HUES48 (cell line): Measurements from ENCODE around the gene HYOU1.
"Not testable (repeated sequence)": the region's sequence is repeated elsewhere in the genome, so short reads cannot be mapped to it uniquely, and the experiment has no call there.

Source experiments
- H3K27ac ChIP-seq: one replicate; pipeline ENCODE4 v1.7.0; 2013; ENCODE audit warnings: low read depth, low read length, inconsistent platforms
- H3K27me3 ChIP-seq: 2 replicates; pipeline ENCODE4 v1.6.1; 2013; ENCODE audit warnings: mild to moderate bottlenecking, low read length; ENCODE audit not compliant: control insufficient read depth, insufficient read depth
- H3K36me3 ChIP-seq: 2 replicates; pipeline ENCODE4 v1.6.1; 2013; ENCODE audit warnings: low read length; ENCODE audit not compliant: control insufficient read depth, insufficient read depth
- H3K4me1 ChIP-seq: 2 replicates; pipeline ENCODE4 v1.6.1; 2013; ENCODE audit warnings: mild to moderate bottlenecking, low read length; ENCODE audit not compliant: control insufficient read depth, insufficient read depth
- H3K4me3 ChIP-seq: 2 replicates; pipeline ENCODE4 v1.5.1; 2013; ENCODE audit warnings: mild to moderate bottlenecking, low read depth, low read length
- H3K9ac ChIP-seq: 2 replicates; pipeline ENCODE4 v1.6.1; 2013; ENCODE audit warnings: mild to moderate bottlenecking, low read depth, low read length, moderate library complexity
- H3K9me3 ChIP-seq: 2 replicates; pipeline ENCODE4 v1.6.1; 2013; ENCODE audit warnings: low read length; ENCODE audit not compliant: control insufficient read depth, insufficient read depth

The HYOU1 gene

GRCh38 chr11:119017377-119017776, 39.6 kb downstream of the HYOU1 start:
- not testable (repeated sequence) for H3K4me1 ChIP-seq, H3K9me3 ChIP-seq, H3K27me3 ChIP-seq
- H3K4me3 ChIP-seq = peak overlapping the region; percentile 98
- peak overlapping the region; percentile 98 for H3K27ac ChIP-seq
- H3K36me3 ChIP-seq = peaks cover 64% of the 10 kb centered on the region
- peak overlapping the region; percentile 94 for H3K9ac ChIP-seq

- H3K9me3 ChIP-seq = no peaks in the 10 kb centered on the region
- peaks cover 8% of the 10 kb centered on the region; the same call in 1 of the 2 replicates for H3K4me1 ChIP-seq
- H3K9ac ChIP-seq = peak overlapping the region; percentile 23; the same call in 1 of the 2 replicates
- H3K27ac ChIP-seq = peak overlapping the region; percentile 98
- H3K36me3 ChIP-seq = peaks cover 62% of the 10 kb centered on the region
- H3K4me3 ChIP-seq = peak overlapping the region; percentile 98
- no peaks in the 10 kb centered on the region for H3K27me3 ChIP-seq
Measured at GRCh38 chr11:119016216-119017009, 40.6 kb downstream of the HYOU1 start.

DNA sequence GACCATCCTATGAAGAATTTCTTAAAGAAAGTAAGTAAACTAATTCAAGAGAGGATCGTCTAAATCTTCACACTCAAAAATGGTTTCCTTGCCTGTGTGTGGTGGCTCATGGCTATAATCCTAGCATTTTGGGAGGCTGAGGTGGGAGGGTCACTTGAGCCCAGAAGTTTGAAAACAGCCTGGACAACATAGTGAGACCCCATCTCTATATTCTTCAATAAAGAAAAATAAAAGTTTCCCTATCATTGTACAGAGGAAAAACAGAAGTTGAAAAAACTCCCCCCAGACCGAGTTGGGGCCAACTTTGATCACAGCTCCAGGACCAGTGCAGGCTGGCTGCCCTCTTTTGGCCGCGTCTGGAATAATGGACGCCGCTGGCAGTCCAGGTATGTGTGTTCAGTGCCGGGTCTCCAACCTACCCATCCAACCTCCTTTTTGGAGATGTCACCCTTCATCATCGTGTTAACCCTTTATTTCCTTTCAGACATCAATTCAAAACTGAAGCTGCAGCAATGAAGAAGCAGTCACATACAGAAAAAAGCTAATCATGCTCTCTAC, 41.9 kb downstream of the HYOU1 start:
- Histone ChIP-seq H3K9me3 (no peaks in the 10 kb centered on the region), H3K36me3 (peaks cover 68% of the 10 kb centered on the region), H3K4me1 (peaks cover 8% of the 10 kb centered on the region; the same call in 1 of the 2 replicates), H3K4me3 (no peak overlapping the region), H3K9ac (no peak overlapping the region), H3K27ac (no peak overlapping the region), H3K27me3 (no peaks in the 10 kb centered on the region)

DNA sequence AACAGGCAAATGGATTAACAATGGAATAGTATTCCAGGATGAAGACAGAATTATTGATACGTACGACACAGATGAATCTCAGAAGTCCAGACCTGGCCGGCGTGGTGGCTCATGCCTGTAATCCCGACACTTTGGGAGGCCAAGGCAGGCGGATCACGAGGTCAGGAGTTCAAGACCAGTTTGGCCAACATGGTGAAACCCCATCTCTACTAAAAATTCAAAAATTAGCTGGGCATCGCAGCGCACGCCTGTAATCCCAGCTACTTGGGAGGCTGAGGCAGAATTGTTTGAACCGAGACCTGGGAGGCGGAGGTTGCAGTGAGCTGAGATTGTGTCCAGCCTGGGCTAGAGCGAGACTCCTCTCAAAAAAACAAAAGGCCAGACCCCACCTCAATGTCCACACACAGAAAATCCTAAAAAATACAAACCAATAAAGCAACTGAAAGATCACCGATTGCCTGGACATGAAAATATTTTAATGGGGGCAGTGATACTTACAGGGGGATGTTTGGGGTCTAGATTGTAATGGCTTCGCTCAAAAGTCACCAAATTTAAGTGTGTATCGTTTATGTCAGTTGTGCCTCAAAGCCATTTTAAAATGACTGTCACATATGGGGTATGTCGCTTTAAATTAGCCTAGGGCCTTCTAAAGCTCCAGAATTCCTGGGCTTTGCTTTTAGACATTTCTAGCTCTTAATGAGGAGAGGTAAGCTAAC, 42.6 kb downstream of the HYOU1 start:
- Histone ChIP-seq H3K27ac (no peak overlapping the region), H3K4me3 (no peak overlapping the region), H3K9ac (no peak overlapping the region), H3K36me3 (peaks cover 72% of the 10 kb centered on the region), H3K9me3 (no peaks in the 10 kb centered on the region), H3K4me1 (0 out of 2 replicates have a peak, but pooled peaks cover 5% of the 10 kb centered on the region), H3K27me3 (no peaks in the 10 kb centered on the region)

DNA sequence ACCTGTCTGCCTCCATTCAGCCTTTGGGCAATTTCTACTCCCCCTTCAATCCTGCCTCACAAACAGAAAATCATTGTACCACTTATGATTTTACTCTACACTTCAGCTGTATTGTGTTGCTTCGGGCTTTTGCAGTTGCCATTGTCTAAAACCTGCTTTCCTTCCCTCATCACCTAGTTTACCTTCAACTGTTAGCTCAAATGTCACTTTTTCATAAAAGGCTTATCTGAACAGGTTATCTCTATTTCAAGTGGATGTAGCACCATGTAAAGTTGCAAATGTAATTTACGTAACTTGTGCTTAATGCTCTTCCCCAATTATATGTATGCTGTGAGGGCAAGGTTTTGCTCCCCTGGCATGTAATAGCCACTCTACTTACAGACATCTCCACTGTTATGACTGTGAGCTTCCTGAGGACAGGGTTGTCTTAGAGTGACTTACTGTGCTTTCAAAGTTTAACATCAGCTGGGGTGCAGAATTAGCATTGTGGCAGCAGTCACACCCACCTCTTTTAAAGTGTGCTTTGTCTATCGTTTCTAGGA, 44.3 kb downstream of the HYOU1 start:
- no peaks in the 10 kb centered on the region for H3K9me3 ChIP-seq
- H3K4me3 ChIP-seq = no peak overlapping the region
- peaks cover 84% of the 10 kb centered on the region for H3K36me3 ChIP-seq
- H3K27ac ChIP-seq = peak overlapping the region; percentile 2
- H3K4me1 ChIP-seq = 0 out of 2 replicates have a peak, but pooled peaks cover 5% of the 10 kb centered on the region
- H3K9ac ChIP-seq = no peak overlapping the region
- no peaks in the 10 kb centered on the region for H3K27me3 ChIP-seq

- H3K9ac ChIP-seq = no peak overlapping the region
- no peak overlapping the region for H3K4me3 ChIP-seq
- H3K4me1 ChIP-seq = 0 out of 2 replicates have a peak, but pooled peaks cover under 1% of the 10 kb centered on the region
- H3K36me3 ChIP-seq = peaks cover 85% of the 10 kb centered on the region
- H3K27me3 ChIP-seq = no peaks in the 10 kb centered on the region
- H3K9me3 ChIP-seq = no peaks in the 10 kb centered on the region
- no peak overlapping the region for H3K27ac ChIP-seq
Measured at GRCh38 chr11:119011476-119012053, 45.4 kb downstream of the HYOU1 start.

DNA sequence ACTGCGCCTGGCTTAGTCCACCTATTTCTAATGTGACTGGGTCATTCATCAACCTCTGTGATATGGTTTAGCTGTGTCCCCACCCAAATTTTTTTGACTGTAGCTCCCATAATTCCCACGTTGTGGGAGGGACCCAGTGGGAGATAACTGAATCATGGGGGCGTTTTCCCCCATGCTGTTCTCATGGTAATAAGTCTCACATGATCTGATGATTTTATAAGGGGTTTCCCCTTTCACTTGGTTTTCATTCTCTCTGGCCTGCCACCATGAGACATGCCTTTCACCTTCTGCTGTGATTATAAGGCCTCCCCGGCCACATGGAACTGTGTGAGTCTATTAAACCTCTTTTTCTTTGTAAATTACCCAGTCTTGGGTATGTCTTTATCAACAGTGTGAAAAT, 50.3 kb downstream of the HYOU1 start:
- Histone ChIP-seq H3K36me3 (peaks cover 77% of the 10 kb centered on the region), H3K27ac (no peak overlapping the region)

DNA sequence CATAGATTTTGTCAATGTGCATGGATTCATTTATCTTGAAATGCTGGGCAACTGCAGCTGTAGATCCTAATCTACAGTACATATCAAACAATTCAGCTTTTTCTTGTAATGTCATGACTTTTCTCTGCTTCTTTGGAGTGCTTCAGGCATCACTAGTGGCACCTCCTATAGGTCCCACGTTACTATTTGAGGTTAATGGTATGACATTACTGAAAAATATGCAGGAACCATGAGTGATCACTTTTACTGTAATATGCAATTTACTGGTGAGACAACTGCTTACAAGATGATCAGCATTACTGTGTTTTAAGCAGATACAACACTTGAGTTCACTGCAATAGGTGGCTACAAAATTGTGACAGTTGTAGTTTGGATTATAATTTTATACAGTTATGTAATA, 56.1 kb downstream of the HYOU1 start:
- Histone ChIP-seq H3K4me1 (peaks cover 10% of the 10 kb centered on the region; the same call in 1 of the 2 replicates), H3K36me3 (peaks cover 53% of the 10 kb centered on the region), H3K27me3 (no peaks in the 10 kb centered on the region), H3K9ac (no peak overlapping the region), H3K9me3 (no peaks in the 10 kb centered on the region), H3K27ac (no peak overlapping the region), H3K4me3 (no peak overlapping the region)

More for the DNA sequence above, 50.3 kb downstream of the HYOU1 start:
- Histone ChIP-seq H3K9me3 (no peaks in the 10 kb centered on the region), H3K4me1 (no peaks in the 10 kb centered on the region), H3K9ac (no peak overlapping the region), H3K27me3 (no peaks in the 10 kb centered on the region), H3K4me3 (no peak overlapping the region)

GRCh38 chr11:118998822-118999221, 58.2 kb downstream of the HYOU1 start:
- H3K9ac ChIP-seq = peak overlapping the region; percentile 71
- H3K9me3 ChIP-seq = no peaks in the 10 kb centered on the region
- peak overlapping the region; percentile 76 for H3K4me3 ChIP-seq
- peaks cover 38% of the 10 kb centered on the region for H3K36me3 ChIP-seq
- H3K27me3 ChIP-seq = no peaks in the 10 kb centered on the region
- peaks cover 10% of the 10 kb centered on the region; the same call in 1 of the 2 replicates for H3K4me1 ChIP-seq
- H3K27ac ChIP-seq = peak overlapping the region; percentile 94

GRCh38 chr11:118998388-118998717, 58.7 kb downstream of the HYOU1 start:
- Histone ChIP-seq H3K4me3 (peak overlapping the region; percentile 76), H3K27me3 (no peaks in the 10 kb centered on the region), H3K36me3 (peaks cover 35% of the 10 kb centered on the region), H3K4me1 (peaks cover 10% of the 10 kb centered on the region; the same call in 1 of the 2 replicates), H3K9me3 (no peaks in the 10 kb centered on the region), H3K27ac (peak overlapping the region; percentile 94), H3K9ac (peak overlapping the region; percentile 71)
